Medulla oblongata (tissue), 1 donor: Measurements from ENCODE around the gene TOGARAM1.

Experiments used
- DNase-seq: peaks from one replicate; pipeline ENCODE4 v3.0.0-alpha.2; 2015; ENCODE audit errors: extremely low spot score

Gene TOGARAM1, protein sequence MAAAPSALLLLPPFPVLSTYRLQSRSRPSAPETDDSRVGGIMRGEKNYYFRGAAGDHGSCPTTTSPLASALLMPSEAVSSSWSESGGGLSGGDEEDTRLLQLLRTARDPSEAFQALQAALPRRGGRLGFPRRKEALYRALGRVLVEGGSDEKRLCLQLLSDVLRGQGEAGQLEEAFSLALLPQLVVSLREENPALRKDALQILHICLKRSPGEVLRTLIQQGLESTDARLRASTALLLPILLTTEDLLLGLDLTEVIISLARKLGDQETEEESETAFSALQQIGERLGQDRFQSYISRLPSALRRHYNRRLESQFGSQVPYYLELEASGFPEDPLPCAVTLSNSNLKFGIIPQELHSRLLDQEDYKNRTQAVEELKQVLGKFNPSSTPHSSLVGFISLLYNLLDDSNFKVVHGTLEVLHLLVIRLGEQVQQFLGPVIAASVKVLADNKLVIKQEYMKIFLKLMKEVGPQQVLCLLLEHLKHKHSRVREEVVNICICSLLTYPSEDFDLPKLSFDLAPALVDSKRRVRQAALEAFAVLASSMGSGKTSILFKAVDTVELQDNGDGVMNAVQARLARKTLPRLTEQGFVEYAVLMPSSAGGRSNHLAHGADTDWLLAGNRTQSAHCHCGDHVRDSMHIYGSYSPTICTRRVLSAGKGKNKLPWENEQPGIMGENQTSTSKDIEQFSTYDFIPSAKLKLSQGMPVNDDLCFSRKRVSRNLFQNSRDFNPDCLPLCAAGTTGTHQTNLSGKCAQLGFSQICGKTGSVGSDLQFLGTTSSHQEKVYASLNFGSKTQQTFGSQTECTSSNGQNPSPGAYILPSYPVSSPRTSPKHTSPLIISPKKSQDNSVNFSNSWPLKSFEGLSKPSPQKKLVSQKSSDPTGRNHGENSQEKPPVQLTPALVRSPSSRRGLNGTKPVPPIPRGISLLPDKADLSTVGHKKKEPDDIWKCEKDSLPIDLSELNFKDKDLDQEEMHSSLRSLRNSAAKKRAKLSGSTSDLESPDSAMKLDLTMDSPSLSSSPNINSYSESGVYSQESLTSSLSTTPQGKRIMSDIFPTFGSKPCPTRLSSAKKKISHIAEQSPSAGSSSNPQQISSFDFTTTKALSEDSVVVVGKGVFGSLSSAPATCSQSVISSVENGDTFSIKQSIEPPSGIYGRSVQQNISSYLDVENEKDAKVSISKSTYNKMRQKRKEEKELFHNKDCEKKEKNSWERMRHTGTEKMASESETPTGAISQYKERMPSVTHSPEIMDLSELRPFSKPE (N-terminal part only)

DNA sequence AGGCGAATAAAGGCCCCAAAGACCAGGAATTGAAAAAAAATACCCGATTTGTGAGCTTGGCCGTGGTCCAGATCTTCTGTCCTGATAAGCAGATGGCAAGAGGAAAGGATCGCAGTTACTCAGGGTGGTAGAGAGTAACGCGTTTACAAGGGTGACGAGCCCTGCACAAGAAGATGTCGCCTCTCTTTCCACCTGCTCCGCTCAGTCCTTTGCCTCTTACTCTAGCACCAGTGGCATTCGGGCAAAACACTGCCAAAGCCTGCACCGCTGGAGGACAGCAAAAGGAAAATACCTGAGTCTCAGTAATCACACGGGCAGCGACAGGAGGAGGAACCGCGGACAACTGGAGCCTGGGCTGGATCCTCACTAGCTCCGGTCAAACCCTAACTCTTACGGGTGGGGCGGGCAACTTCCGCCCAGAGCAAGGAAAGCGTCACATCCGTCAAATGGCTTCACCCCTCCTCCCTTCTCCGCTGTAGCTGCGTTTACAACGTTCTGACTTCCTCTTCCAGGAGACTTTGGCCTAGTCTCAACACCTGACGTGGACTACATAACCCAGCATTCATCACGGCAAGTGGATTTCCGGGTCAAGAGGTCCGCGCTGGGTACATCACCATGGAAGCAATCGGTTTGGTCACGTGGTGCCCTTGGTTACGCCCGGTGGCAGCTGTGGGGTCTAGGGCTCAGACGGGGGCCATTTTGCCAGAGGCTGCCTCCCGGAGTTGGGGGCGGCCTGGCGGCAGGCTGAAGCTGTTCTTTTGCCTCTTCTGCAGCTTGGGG, at the start of gene TOGARAM1, which contains the start of gene KLHL28:
Gene TOGARAM1, plus strand, starts transcription at position 637 of the 780 bp plus-strand sequence. CDS start 232 bp downstream, outside the sequence.
Gene KLHL28, minus strand, starts transcription at position 394 of the 780 bp plus-strand sequence. CDS start 16,019 bp downstream, outside the sequence.
- peak; percentile 100 for DNase-seq

DNA sequence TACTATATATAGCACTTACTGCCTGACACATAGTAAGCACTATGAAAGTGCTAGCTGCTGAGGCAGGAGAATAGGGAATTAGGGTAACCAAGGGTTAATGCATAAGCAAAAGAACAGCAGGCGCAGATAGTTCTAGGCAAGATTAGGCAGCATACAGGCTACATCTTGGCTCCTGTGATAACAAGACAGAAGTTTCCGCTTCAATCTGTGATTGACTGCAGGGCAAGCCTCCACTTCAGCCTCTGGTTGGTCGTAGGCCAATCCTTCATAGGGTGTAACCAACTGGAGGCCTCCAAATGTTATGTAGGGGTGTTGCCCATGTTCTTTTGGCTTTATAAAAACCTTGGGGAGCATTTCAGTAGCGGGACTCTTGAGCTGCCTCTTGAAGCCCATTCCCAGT, 47.1 kb upstream of the TOGARAM1 start:
- DNase-seq: peak; percentile 14

DNA sequence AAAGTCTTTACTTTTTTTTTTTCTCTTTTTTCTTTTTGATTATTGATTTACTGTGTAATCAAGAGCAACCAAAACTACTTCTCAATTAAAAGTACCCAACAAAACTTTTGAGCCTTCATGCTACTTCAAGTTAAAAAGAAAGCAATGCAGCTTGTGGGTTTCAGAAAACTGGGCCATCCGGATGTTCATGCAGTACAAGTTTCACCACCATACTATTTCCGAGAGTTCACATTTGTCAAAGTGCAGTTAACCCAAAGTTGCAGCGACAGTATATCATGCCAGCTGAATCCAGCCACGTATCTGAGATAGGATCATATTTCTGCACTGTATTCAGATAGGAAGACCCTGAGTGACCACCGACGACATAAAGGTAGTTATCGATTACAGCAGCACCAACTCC, 33.2 kb upstream of the TOGARAM1 start:
- DNase-seq: no peak

DNA sequence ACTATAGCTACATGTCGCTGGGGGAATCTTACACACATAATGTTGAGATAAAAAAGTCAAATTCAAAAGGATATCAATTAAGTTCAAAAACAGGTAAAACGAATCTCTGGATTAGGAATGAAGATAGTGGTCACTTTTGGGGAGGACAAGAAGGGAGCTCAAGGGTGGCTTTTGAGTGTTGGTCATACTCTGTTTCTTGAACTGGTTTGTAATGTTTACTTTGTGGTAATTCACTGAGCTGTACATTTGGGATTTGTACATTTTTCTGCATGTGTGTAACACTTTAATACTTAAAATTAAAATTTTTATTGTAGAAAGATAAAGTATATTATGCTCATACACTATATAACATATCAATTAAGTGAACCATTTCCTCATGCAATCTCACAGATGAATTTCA, 26.8 kb upstream of the TOGARAM1 start:
- DNase-seq: no peak

DNA sequence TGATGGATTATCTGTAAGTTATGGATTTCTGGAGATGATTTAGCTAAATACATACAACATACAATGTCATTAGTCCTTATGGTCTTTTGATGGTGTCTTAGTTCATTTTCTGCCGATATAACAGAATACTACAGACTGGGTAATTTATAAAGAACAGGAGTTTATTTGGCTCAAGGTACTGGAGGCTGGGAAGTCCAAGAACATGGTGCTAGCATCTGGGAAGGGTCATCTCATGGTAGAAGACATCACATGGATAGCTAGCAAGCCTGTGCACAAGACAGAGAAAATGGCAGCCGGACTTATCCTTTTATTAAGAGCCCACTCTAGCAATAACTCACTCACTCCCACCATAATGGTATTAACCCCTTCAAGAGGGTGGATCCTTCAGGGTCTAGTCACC, 24.4 kb upstream of the TOGARAM1 start:
- no peak for DNase-seq

DNA sequence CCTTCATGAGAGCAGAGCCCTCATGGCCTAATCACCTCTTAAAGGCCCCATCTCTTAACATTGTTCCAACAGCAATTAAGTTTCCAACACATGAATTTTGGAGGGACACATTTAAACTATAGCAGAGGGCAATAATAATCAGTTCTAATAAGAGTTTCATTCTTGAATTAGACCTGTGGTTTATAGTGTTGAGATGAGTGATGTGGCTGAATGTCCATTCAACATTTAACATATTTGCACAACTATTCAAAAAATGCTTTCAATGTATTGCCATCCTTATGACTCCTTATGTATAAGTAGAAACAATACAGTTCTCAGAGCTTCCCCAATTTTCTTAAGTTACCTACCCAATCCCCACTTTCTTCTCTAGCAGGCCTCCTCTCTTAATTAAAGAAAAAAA, 21.8 kb upstream of the TOGARAM1 start:
- no peak for DNase-seq

DNA sequence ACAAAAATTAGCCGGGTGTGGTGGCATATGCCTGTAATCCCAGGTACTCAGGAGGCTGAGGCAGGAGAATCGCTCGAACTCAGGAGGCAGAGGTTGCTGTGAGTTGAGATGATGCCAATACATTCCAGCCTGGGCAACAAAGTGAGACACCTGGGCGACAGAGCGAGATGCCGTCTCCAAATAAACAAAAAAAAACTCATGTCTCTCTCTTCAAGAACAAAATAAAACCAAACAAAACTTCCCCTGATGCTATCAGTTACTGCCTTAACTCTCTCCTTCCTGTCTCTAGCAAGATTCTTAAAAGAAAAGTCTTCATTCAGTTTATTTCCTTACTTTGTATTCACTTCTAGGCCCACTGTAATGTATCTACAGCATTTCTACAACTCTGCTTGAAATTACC, 21.0 kb upstream of the TOGARAM1 start:
- DNase-seq: no peak

DNA sequence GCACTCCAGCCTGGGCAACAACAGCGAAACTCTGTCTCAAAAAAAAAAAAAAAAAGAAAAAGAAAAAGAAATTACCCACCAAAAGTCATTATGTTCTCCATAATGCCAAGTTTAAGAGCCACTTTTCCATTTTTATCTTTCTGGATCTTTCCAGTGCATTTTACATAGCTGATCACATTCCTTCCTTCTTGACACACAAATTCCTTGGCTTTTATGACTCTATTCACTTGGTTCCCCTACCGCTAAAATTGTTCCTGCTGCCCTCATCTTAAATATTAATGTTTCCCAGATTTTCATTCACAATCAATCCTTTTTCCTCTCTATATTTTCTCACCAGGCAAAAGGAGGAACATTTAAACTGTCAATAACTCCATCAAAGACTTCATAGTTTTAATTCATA, 20.4 kb upstream of the TOGARAM1 start:
- no peak for DNase-seq

DNA sequence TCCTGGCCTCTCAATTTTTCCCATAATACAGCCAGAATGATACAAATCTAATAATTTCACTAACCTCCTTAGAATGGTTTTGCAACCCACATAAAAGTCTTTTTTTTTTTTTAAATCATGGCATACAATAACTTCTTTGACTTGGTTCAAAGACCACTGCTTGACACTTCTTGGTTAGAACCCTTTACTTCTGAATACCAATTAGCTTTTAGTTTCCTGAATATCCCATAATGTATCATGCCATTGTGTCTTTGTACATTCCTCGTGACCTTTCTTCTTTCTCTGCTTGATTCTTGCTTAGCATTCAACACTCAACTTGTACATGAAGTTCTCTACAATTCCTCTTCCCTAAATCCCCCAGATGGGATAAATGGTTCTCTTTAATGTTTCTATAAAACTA, 19.6 kb upstream of the TOGARAM1 start:
- no peak for DNase-seq

DNA sequence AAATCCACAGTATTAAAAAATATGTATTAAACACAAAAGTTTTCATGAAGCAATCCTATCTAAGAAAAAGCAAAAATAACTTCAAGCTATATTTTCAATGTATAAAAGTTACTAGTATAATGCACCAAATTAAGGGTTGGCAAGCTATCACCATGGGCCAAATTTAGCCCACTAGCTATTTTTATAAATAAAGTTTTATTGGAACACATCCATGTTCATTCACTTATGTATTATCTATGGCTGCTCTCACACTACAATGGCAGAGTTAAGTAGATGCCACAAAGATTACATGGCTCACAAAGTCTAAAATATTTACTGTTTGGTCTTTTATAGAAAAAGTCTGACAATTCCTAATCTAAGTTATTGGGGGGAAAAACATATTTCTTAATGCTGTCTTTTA, 17.9 kb upstream of the TOGARAM1 start:
- DNase-seq: no peak

DNA sequence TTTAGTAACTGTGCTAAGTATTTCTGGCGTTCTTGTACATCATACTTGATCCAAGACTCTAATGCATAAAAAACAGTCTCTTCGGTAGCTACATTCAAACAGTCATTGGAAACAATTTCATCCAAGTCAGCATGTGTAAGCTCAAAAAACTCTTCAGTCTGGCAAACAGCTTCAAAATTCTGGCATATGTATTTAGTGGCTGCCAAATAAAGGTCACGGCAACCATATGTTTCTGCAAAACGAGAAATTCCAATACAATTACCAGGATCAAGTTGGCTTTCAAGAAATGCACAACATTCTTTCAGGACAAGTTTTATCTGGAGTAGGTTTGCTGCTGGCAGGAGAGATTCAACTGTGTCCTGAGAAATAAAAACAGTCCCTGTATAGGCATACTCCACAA, 16.7 kb upstream of the TOGARAM1 start:
- DNase-seq: no peak

DNA sequence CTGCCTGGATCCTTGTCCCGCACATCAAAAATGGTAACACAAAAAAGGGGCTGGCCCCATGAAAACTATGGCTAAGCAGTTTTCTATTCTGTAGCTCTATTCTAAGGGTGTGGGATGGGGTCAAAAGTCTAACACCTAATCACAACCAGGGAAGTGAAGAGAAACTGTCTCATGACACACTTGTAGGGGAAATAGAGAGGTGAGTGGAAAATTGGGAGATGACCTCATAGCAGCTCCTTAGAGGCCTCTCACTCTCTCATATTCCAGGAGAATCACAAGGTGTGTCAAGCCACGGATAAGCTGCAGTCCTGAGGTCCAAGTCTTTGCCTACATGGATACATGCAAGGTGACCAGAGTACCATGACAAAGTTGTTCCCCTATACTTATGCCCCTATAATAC, 10.9 kb upstream of the TOGARAM1 start:
- DNase-seq: no peak

DNA sequence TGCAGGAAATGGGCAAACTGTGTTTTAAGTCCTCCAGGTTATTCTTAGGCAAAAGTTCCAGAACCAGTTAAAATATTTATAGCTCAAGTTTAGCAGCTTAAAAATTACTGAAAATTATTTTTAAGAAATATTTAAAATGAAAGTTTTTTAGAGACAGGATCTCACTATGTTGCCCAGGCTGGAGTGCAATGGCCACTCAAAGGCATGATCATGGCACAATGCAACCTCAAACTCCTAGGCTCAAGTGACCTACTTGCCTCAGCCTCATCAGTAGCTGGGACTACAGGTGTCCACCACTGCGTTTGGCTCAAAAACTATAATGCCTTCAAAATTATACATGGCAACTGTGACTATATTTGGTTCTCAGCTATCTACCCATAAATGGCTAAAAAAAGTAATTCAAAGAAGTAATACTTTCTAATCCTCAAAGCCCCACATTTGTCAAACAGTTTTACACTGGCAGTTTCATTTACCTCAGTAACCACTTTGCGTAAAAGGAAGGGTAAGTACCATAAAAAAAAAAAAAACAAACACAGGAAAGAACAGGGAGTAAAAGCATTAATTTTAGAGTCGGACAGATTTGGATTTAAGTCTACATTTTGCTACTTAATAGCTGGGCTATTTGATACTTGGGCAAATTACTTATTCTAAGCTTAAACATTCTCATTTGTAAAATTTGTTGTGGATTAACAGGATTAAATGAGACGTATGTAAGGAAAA, 9.4 kb upstream of the TOGARAM1 start:
- DNase-seq: no peak

DNA sequence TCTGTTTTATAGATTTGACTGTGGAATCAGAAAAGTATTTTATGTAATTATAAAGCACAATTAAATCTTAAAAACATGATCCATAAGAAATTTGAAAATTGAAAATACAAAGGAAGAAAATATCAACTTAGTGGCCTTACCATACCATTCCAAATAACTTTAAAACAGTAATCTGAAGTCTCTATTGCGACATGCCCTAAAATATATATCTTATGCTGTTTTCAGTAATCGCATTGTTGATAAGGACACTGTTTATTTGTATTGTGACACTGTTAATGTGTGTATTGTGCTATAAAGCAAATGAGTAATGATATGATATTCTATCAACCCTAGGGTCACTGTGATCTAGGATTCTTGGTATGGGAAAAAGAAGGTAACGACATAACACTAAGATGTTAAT, 7.2 kb upstream of the TOGARAM1 start:
- no peak for DNase-seq

DNA sequence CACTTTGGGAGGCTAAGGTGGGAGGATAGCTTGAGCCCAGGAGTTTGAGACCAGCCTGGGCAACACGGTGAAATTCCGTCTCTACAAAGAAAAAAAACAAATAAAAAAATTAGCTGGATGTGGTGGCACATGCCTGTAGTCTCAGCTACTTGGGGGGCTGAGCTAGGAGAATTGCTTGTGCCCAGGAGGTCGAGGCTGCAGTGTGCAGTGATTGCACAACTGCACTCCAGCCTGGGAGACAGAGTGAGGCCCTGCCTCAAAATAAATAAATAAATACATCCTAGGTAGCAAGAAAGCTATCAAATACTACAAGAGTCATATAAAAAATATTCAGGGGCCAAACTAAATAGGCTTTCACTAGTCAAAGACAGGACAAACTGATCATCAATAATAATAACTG, 6.5 kb upstream of the TOGARAM1 start:
- no peak for DNase-seq

DNA sequence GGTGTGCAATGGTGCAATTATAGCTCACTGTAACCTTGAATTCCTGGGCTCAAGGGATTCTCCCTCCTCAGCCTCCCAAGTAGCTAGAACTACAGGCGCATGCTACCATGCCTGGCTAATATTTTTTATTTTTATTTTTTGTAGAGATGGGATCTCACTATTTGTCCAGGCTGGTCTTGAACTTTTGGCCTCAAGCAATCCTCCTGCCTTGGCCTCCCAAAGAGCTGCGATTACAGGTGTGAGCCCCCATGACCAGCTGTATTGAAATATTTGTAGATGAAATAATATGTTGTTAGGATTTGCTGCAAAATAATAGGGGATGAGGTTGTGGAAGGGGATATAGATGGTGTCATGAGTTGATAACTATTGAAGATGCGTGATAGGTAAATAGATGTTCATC, 5.1 kb upstream of the TOGARAM1 start:
- DNase-seq: no peak

DNA sequence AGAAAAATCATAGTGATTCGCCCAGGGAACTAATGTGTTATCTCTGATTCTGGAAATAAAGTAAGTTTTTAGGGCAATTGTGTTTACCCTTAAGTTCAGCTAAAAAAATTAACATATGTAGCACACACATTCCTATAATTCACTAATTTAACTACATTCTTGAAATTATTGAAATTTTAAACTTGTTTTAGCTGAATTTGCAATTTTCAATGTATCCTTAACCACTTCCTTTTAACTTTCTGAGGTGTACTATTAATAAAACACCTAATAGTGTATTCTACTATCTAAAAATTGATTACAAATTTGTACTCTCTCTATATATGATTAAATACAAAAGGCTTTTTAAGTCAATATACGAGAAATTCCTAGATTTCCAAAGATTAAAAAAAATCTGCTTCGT, 2.5 kb upstream of the TOGARAM1 start:
- DNase-seq: no peak

DNA sequence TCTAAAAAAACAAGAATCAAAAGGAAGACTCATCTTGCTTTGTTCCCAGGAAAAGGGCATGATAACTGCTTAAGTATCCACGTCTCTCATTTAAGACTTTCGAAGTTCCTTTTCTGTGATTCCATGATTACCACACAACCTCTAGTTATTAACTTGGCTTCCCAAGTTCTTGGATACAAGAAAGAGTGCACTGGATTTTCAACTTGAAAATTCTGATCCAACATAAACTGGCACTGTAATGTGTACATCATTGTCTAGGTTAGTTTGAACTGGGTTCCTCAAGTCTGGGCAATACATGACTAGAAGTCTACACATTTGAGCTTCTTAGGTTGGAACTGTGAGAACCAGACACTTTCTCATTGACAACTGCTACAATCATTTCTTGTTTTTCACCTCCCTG, 1.8 kb upstream of the TOGARAM1 start:
- peak; percentile 23 for DNase-seq

DNA sequence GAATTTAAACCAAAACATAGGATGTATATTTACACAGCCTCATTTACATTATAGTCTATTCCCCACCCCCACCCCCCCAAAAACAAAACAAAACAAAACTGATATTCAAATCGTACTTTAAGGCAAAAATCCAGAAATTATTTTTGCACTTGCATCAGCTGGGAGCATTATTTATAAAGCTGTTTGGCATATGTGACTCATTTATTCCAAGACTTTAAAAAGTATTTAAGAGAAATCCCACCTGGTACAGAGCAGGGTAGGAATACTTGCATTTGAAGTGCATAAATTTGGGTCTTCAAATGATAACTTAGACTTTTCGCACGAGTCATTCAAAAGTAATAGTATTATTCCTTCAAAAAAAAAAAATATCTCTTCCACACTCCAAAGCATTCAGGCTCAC, 1.3 kb upstream of the TOGARAM1 start:
- DNase-seq: no peak

DNA sequence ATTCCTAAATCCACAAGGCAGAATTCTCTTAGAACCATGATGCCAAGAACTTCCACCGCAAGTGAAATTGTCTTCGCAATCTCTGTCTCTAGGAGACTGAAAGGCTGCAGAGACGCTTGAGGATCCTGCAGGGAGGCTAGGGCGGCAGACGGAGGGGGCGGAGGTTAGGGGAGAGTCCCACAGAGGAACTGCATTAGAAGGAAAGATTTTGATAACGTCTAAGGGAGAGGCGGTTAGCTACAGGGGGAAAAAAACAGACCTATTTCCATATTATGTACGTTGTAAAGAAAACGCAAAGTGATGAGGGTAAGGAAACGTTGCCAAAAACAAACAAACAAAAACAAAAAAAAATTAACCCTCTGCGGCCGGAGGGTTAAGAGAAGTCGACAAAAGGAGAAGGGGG, 838 bp upstream of the TOGARAM1 start:
- peak; percentile 74 for DNase-seq
